Sigmoid colon (tissue), 4 donors: ENCODE results near the gene LCAT.

Experiments
- CTCF ChIP-seq, 4 experiments: fragments of 450-650 bp in 3 of 4; fragments of 200-600 bp in 1 of 4; IDR thresholded peaks; one replicate each; pipeline ENCODE4 v1.5.1; 2016 to 2019; ENCODE audit warnings: antibody characterized with exemption in 4 of 4, mild to moderate bottlenecking in 3 of 4, moderate library complexity in 2 of 4
- EP300 ChIP-seq, 4 donors: sonication (generic); formaldehyde crosslinking; IDR thresholded peaks; one replicate each; pipeline ENCODE4 v1.6.1; 2017; ENCODE audit warnings: antibody characterized with exemption in 4 of 4
- POLR2A ChIP-seq, 2 donors: fragments of 450-650 bp; IDR thresholded peaks; one replicate each; pipeline ENCODE4 v1.6.1; 2016; ENCODE audit warnings: antibody characterized with exemption in 2 of 2, mild to moderate bottlenecking in 2 of 2, moderate library complexity in 2 of 2
- POLR2AphosphoS5 ChIP-seq, 4 donors: sonication (generic); formaldehyde crosslinking; IDR thresholded peaks; one replicate each; pipeline ENCODE4 v1.6.1; 2017; ENCODE audit warnings: antibody characterized with exemption in 4 of 4

DNA sequence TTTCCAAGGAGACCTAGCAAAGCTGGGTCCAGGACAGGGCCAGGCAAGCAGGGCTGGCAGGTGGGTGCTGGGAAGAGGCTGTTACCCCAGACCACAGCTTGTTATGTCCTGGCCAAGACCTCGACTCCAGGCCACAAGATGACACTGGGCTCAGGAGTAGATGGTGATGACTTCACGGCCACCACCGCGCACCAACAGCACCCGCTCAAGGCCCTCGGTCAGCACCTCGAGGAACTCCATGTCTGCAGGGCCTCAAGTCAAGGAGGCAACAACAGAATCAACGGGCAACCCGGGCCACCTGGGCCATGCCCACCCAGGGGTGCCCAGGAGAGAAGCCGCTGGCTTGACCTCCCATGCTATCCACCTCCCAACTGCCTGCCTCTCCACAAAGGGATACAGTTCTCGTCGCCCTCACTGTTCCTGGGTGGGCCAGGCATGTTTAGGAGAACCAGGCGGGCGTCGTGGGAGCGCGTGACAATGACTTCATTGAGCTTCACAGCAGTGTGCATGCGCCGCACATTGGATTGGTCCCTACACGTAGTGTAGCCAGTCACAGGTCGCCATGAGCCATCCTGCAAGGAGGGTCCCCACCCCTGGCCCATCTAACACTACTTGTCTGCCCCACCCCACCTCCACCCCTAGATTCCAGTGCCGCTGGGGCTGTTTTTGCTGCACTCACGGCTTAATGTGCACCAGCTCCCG is 921 bp upstream of the LCAT start:
- no peak for TF ChIP-seq POLR2A (IDR thresholded peaks at IDR 0.05)
- no peak for TF ChIP-seq CTCF (IDR thresholded peaks at IDR 0.05)
- TF ChIP-seq POLR2AphosphoS5 (IDR thresholded peaks at IDR 0.05) = no peak
- TF ChIP-seq EP300 (IDR thresholded peaks at IDR 0.05) = no peak
